Measurements from ENCODE around the gene GHITM. TPM values are rescaled to one million over a fixed set of nuclear protein-coding genes. Genes with fewer than 3 reads are reported as not detected.

GHITM gene
- polyA plus RNA-seq, 1 of the 3 experiments (the other 2 are of a cell fraction), result 113 TPM

- ChIA-PET POLR2A (no interaction called here), CTCF (interaction anchor here (0.7 to 4.1 kb wide), 4 partner anchors 52 to 388 kb away, joined by 3 to 72 read pairs (median 14); no protein-coding TSS in a partner anchor)
- H3K79me2 ChIP-seq (ENCODE audit: insufficient read depth), result peaks cover 3% of the 10 kb centered on the region; the same call in 1 of the 2 replicates
- no peaks in the 10 kb centered on the region for H4K20me1 ChIP-seq (ENCODE audit: insufficient read depth)
- no peaks in the 10 kb centered on the region for H3K27me3 ChIP-seq (ENCODE audit: insufficient read depth)
- no peak overlapping the region for H3K27ac ChIP-seq (ENCODE audit: low read depth in 2 of 2, low read length in 1 of 2)
- TF ChIP-seq SIN3A (IDR thresholded peaks at IDR 0.05; ENCODE audit: borderline replicate concordance, low read depth, low read length), result no peak
- no peak overlapping the region for H3K9ac ChIP-seq
- H3K4me2 ChIP-seq, result no peak overlapping the region
- no peak overlapping the region for H2AFZ ChIP-seq (ENCODE audit: low read depth)
- H3K4me3 ChIP-seq (ENCODE audit: low read depth in 2 of 2, low read length in 1 of 2), result no peak overlapping the region
- DNase-seq, result no peak
- peaks cover 70 to 90% of the 10 kb centered on the region in 2 experiments for H3K36me3 ChIP-seq (replicated peaks in 1 of 2; ENCODE audit: control insufficient read depth in 1 of 2, insufficient read depth in 2 of 2, low read length in 1 of 2)
- no peaks in the 10 kb centered on the region for H3K9me2 ChIP-seq
- H3K9me3 ChIP-seq, result no peaks in the 10 kb centered on the region
- H3F3A ChIP-seq (replicated peaks; ENCODE audit: insufficient read depth), result peaks cover 16% of the 10 kb centered on the region
- 95% methylated on average over 2 of the region's 2 CpGs for WGBS (ENCODE audit: low lambda C conversion rate)
- H3K4me1 ChIP-seq (ENCODE audit: control insufficient read depth in 1 of 2, insufficient read depth in 2 of 2, low read depth in 1 of 2, low read length in 1 of 2), result no peaks in the 10 kb centered on the region
These were observed 10.5 kb downstream of the GHITM start for GRCh38 chr10:84149854-84150253.

- peaks cover 59 to 73% of the 10 kb centered on the region in 2 experiments for H3K36me3 ChIP-seq (replicated peaks in 1 of 2; ENCODE audit: control insufficient read depth in 1 of 2, insufficient read depth in 2 of 2, low read length in 1 of 2)
- H3K4me1 ChIP-seq (ENCODE audit: control insufficient read depth in 1 of 2, insufficient read depth in 2 of 2, low read depth in 1 of 2, low read length in 1 of 2), result no peaks in the 10 kb centered on the region
- no peaks in the 10 kb centered on the region for H3K27me3 ChIP-seq (ENCODE audit: insufficient read depth)
- no peaks in the 10 kb centered on the region for H3K9me2 ChIP-seq
- H3K4me3 ChIP-seq (ENCODE audit: low read depth in 2 of 2, low read length in 1 of 2), result no peak overlapping the region
- POLR2A ChIA-PET, result no interaction called here
- H3F3A ChIP-seq (replicated peaks; ENCODE audit: insufficient read depth), result peaks cover under 1% of the 10 kb centered on the region
- H3K27ac ChIP-seq (ENCODE audit: low read depth in 2 of 2, low read length in 1 of 2), result no peak overlapping the region
- H3K9ac ChIP-seq, result no peak overlapping the region
- CTCF ChIA-PET, result interaction anchor here (1.5 kb wide), 1 partner anchor 53 kb away, joined by 3 read pairs; no protein-coding TSS in a partner anchor
- DNase-seq, result no peak
- no peak overlapping the region for H2AFZ ChIP-seq (ENCODE audit: low read depth)
- no peaks in the 10 kb centered on the region for H4K20me1 ChIP-seq (ENCODE audit: insufficient read depth)
- no peak overlapping the region for H3K4me2 ChIP-seq
- TF ChIP-seq ZBTB33 (IDR thresholded peaks at IDR 0.05; ENCODE audit: borderline replicate concordance, low read depth), result no peak
- no peak for TF ChIP-seq SIN3A (IDR thresholded peaks at IDR 0.05; ENCODE audit: borderline replicate concordance, low read depth, low read length)
- no peak for TF ChIP-seq TCF12 (IDR thresholded peaks at IDR 0.05)
- no peak for TF ChIP-seq SMC3 (IDR thresholded peaks at IDR 0.05; ENCODE audit: low read depth, low read length)
- TF ChIP-seq GATA2 (CRISPR knock-in tag; IDR thresholded peaks at IDR 0.05), result no peak
- peaks cover 3% of the 10 kb centered on the region; the same call in 1 of the 2 replicates for H3K79me2 ChIP-seq (ENCODE audit: insufficient read depth)
- no peaks in the 10 kb centered on the region for H3K9me3 ChIP-seq
These were observed 13.5 kb downstream of the GHITM start for GRCh38 chr10:84152769-84153168.

- DNase-seq, result no peak
- Histone ChIP-seq H3K36me3 (replicated peaks in 1 of 2; ENCODE audit: control insufficient read depth in 1 of 2, insufficient read depth in 2 of 2, low read length in 1 of 2) (peaks cover 36 to 50% of the 10 kb centered on the region in 2 experiments), H3K9me3 (no peaks in the 10 kb centered on the region), H3K27me3 (ENCODE audit: insufficient read depth) (no peaks in the 10 kb centered on the region), H2AFZ (ENCODE audit: low read depth) (no peak overlapping the region), H3K4me3 (ENCODE audit: low read depth in 2 of 2, low read length in 1 of 2) (no peak overlapping the region), H3K9me2 (no peaks in the 10 kb centered on the region), H3F3A (replicated peaks; ENCODE audit: insufficient read depth) (no peaks in the 10 kb centered on the region), H3K9ac (no peak overlapping the region), H4K20me1 (ENCODE audit: insufficient read depth) (no peaks in the 10 kb centered on the region), H3K79me2 (ENCODE audit: insufficient read depth) (no peaks in the 10 kb centered on the region), H3K27ac (ENCODE audit: low read depth in 2 of 2, low read length in 1 of 2) (no peak overlapping the region), H3K4me1 (ENCODE audit: control insufficient read depth in 1 of 2, insufficient read depth in 2 of 2, low read depth in 1 of 2, low read length in 1 of 2) (no peaks in the 10 kb centered on the region), H3K4me2 (no peak overlapping the region)
- CTCF ChIA-PET, result no interaction called here
- POLR2A ChIA-PET, result interaction anchor here (0.8 kb wide), 1 partner anchor 9 kb away, joined by 3 read pairs; no protein-coding TSS in a partner anchor
- 96% methylated on average over 4 of the region's 4 CpGs for WGBS (ENCODE audit: low lambda C conversion rate)
- TF ChIP-seq CTCF (IDR thresholded peaks at IDR 0.05) (no peak), SMC3 (IDR thresholded peaks at IDR 0.05; ENCODE audit: low read depth, low read length) (no peak), EZH2phosphoT487 (IDR thresholded peaks at IDR 0.05; ENCODE audit: borderline replicate concordance, low read depth) (no peak), POLR2AphosphoS5 (IDR thresholded peaks at IDR 0.05; ENCODE audit: low read depth, low read length) (no peak), YY1 (IDR thresholded peaks at IDR 0.05; ENCODE audit: low read depth) (no peak), USF2 (IDR thresholded peaks at IDR 0.05; ENCODE audit: borderline replicate concordance, low read depth, low read length) (no peak), FOXJ3 (CRISPR knock-in tag; IDR thresholded peaks at IDR 0.05) (no peak), ELF1 (IDR thresholded peaks at IDR 0.05) (no peak), SIN3A (IDR thresholded peaks at IDR 0.05; ENCODE audit: borderline replicate concordance, low read depth, low read length) (no peak), MAX (IDR thresholded peaks at IDR 0.05; ENCODE audit: low read depth) (no peak), RXRA (IDR thresholded peaks at IDR 0.05; ENCODE audit: borderline replicate concordance, low read depth) (no peak), NFIC (IDR thresholded peaks at IDR 0.05; ENCODE audit: borderline replicate concordance) (no peak)
These were observed 16.2 kb downstream of the GHITM start for GRCh38 chr10:84155521-84155920.
